HG03025 (cell line): Measurements from ENCODE around the gene PCIF1.
"Not testable (repeated sequence)": the region's sequence is repeated elsewhere in the genome, so short reads cannot be mapped to it uniquely, and the experiment has no call there.

Experiments used
- ATAC-seq: cut with Tn5 transposase; IDR thresholded peaks from one replicate; pipeline ENCODE4 v1.9.1; 2021; ENCODE audit warnings: mild to moderate bottlenecking, moderate library complexity; ENCODE audit not compliant: unreplicated experiment, low FRiP score

Gene PCIF1

DNA sequence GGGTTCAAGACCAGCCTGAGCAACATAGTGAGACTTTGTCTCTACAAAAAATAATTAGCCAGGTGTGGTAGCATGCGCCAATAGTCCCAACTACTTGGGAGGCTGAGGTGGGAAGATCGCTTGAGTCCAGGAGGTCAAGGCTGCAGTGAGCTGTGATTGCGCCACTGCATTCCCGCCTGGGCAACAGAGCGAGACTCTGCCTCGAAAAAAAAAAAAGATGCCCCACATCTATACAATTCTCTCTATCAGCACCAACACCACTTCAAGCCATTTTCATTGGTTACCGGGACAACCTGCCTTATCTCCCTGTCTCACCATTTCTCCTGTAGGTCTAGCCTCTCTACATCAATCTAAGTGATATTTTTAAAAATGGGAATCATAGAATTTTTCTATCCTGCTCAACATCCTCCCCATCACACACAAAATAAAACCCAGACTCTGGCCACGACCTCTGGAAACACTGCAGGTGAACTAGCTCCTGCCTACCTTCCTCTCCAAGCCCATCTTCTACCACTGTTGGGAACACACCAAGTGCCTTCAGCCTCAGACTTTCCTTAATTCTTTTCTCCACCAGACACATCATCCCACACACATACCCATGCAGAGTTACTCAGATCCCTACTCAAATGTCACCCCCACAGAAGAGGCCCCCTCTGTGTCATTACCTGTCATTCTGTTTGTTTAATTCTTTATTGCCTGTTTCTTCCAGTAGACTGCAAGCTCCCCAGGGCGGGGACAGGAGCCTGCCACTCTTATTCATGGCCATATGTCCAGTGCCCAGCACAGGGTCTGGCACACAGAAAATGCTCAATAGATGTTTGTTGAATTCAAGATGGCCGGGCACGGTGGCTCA, 12.9 kb upstream of the PCIF1 start:
- no peak for ATAC-seq

DNA sequence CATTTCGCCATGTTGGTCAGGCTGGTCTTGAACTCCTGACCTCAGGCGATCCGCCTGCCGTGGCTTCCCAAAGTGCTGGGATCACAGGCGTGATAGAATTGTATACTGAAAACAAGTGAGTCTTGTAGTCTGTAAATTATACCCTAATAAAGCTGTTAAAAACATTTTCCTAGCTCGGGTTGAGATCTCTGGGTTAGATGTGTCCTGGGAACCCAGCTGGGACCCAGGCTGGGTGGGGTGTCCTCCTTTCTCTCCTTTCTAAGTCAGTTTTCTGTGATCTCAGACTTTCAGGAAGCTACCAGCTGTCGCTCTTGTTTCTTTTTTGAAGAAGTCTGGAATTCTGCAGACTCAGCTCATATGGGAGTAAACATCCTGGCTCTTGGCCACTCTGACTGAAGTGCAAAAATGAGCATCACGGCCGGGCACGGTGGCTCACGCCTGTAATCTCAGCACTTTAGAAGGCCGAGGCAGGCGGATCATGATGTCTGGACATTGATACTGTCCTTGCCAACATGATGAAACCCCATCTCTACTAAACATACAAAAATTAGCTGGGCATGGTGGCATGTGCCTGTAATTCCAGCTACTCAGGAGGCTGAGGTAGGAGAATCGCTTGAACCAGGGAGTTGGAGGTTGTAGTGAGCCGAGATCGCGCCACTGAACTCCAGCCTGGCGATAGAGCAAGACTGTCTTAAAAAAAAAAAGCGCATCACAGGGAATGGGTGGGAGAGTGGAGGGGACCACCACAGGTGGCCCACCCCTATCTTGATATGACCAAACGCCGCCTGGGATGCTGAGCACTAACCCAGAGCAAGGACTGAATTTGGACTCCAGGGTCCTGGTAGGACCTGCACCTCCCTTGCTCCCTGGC, 9.9 kb upstream of the PCIF1 start:
- ATAC-seq: no peak

DNA sequence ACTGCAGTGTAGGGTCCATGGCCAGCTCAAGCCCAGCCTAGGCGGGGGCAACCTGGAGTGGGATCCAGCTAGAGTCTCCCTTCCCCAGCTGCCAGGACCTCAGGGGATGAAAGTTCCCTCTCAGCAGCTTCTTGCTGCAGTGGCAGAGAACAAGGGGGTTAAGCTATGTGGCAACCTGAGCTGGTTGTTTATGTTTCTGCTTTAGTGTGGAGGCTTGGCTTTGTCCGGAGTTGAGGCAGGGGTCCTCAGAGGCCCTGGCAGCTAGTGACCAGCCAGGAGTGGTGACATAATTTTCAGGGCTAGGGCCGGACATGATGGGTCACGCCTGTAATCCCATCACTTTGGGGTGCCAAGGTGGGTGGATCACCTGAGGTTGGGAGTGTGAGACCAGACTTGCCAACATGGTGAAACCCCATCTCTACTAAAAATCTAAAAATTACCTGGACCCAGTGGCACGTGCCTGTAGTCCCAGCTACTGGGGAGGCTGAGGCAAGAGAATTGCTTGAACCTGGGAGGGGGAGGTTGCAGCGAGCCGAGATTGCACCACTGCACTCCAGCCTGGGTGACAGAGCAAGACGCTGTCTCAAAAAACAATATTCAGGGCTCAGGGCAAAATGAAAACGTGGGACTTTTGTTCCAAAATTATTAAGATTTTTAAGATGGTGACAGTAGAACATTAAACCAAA, 8.5 kb upstream of the PCIF1 start:
- ATAC-seq: no peak

DNA sequence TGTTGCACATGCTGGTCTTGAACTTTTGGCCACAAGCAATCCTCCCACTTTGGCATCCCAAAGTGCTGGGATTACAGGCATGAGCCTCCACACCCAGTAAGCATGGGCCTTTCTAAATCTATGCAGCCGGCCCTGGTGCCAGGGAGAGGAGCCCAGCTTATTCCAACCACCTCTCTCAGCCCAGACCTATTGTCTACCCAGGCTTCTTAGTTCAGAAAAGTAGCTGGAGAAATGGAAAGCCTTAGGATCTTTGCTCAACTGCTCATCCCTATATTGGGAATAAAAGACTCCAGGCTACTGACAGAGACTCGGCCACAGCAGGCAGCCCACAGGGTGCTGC, 7.8 kb upstream of the PCIF1 start:
- no peak for ATAC-seq

DNA sequence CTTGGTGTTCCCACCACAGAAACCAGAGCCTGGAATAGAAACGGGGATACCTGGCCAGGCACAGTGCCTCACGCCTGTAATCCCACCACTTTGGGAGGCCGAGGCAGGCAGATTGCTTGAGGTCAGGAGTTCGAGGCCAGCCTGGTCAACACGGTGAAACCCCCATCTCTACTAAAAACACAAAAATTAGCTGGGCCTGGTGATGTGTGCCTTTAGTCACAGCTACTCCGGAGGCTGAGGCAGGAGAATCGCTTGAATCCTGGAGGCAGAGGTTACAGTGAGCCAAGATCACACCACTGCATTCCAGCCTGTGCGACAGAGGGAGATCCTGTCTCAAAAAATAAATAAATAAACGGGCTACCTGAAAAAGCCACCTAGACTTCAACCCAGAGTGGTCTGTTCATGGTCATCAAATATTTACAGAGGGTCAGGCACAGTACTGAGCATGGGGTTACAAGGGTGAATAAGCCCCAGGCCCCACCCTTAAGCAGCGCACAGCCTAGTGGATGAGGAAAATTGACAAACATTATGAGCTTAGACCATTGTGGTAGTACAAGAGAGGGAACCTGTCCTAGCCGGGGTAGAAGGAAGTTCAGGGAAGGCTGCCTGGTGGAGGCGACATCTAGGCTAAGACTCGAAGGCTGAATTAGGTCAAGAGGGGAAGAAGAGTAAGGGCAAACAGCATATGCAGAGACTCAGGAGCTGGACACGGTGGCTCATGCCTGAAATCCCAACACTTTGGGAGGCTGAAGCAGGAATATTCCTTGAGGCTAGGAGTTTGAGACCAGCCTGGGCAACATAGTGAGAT, 7.2 kb upstream of the PCIF1 start:
- no peak for ATAC-seq

DNA sequence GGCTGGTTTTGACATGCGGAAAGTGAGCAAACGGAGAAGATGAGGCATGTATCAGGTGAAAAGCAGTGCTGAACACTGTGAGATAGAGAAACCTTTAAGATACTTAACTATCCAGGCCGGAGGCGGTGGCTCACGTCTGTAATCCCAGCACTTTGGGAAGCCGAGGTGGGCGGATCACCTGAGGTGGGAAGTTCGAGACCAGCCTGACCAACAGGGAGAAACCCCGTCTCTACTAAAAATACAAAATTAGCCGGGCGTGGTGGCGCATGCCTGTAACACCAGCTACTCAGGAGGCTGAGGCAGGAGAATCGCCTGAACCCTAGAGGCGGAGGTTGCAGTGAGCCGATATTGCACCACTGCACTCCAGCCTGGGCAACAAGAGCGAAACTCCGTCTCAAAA, 2.8 kb upstream of the PCIF1 start:
- not testable (repeated sequence) for ATAC-seq

DNA sequence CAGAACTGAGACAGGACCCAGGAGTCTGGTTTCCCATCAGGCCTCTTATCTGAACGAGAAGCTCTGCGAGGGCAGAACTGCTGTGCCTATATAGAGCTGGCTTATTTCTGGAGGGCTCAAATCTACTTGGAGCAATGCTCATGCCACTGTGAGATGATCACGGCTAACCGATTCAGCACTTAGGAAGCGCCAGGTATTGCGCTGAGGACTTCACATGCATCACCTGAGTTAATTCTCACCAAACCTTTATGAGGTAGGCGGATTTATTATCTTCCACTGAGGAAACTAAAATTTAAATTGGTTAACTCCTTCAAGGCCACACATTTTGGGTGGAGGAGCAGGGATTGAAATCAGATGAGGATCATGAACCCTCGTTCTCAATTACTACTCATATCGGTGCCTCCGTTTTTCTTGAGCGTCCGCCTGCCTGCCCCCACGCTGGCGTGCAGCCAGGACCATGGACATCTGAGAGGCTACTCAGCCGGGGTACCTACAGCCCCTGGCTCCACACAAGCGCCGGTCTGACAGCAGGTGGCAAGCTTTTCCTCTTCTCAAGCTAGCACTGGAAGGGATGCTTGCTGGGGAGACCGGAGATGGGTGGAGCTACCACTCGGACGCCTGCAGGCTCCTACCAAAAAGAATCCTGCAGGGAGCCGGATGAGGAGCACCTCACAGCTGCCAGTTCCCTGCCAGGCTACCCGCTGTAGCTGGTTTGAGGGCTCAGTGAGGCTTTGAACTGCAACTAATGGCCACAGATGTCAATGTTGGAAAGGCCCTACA, 1.0 kb upstream of the PCIF1 start:
- no peak for ATAC-seq

DNA sequence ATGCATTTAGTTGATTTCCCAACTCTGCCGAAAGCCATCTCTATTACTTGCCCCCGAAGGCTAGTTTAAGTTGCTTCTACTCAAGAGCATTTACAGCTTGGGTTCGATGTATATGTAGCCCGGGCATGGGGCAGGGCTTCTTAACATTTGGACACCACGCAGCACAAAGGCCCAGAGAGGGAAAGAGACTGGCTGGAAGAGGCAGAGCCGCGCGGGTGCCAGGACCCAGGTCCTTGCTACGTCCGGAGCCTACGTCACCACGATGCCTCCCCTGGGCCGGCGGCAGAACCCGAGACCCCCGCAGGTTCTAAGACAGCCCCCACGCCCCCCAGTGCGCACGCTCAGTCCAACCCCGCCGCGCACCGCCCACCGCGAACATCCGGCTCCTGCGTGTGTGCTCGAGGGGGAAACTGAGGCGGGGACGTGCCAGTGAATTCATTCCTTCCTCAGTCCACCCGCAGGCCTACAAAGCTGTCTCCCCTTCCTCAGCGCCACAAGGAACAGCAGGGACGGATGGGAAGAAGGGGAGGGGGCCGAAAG, 367 bp upstream of the PCIF1 start:
- ATAC-seq: peak; percentile 17

DNA sequence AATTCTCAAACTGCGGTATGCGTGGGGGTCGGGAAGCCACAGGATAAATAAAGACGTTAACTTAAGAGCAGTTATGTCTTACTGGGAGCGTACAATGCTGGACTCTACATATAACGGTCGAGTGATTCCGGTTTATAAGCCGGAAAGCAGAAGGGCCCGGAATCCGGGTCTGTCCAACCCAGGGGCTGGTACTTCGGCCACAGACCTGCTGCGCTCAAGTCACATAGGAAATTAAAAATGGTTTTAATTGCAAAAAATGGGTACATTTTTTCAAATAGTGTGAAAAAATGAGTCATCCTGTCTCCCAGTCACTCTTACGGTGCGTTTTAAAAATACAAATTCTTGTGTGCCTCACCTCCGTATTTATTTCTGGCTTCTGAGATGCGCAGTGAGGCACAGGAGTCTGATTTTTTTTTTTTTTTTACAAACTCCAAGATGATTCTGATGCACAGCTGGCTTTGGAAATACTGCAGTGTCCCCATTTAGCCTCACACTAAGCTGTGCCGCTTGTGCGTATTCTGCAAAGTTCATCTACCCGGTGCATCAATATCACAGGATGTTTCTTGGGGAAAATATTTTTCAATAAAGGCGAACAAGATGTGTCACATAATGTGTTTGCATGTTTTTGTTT, 1.0 kb downstream of the PCIF1 start:
- peak; percentile 14 for ATAC-seq

DNA sequence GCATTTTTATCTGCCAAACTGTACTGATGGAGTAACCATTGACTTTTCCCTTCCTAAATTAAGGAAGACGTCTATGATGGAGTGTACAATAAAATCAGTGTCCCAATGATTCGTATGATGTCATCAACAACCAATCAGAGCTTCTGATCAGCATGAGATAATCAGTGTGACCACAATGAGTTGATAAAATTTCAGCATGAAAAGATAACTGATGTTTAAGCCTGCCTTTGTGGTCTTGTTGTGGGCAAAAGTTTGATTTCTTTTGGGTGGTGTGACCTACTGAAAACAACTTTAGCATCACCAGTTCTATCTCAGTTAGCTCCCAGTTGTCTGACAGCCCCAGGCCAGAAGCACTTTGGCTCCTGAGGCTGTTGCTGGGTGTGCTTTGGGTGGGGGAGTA, 3.3 kb downstream of the PCIF1 start:
- no peak for ATAC-seq

DNA sequence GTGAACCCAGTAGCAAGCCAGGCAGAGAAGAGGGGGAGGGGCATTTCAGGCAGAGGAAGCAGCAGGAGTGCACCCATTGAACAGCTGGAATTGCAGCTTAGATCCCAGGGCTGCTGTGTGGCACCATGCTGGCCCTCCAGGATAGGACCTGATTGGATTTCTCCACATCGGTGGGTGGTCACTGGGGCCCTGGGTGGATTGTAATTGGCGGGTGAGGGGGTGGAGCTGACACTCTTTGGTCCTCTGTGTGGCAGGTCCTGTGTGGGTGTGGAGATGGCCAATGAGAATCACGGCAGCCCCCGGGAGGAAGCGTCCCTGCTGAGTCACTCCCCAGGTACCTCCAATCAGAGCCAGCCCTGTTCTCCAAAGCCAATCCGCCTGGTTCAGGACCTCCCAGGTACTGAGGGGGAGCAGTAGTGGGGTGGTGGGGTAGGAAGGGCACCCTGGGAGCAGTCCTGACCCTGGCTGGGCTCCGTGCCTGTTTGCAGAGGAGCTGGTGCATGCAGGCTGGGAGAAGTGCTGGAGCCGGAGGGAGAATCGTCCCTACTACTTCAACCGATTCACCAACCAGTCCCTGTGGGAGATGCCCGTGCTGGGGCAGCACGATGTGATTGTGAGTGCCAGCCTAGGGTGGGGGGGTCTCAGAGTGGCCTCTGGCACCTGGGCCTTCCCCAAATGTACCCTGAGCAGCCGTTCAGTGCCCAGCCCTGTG, 4.4 kb downstream of the PCIF1 start:
- no peak for ATAC-seq

DNA sequence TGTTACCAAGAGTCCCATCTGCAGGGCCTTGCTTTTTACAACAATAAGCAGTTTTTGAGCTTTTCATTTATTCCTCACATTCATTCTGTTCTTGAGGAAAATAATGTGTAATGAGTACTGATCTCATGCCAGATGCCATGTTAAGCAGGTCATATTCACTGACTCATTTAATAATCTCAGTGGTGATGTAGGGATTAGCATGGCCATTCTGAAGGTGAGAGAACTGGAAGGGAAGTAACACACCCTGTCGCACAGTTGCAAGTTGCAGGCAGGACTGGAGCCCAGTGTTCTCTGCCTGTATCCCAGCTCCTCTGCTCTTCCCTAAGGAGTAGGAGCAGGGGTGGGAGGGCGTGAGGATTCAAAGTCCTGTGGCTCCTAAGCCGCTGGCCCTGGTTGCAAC, 5.6 kb downstream of the PCIF1 start:
- no peak for ATAC-seq

DNA sequence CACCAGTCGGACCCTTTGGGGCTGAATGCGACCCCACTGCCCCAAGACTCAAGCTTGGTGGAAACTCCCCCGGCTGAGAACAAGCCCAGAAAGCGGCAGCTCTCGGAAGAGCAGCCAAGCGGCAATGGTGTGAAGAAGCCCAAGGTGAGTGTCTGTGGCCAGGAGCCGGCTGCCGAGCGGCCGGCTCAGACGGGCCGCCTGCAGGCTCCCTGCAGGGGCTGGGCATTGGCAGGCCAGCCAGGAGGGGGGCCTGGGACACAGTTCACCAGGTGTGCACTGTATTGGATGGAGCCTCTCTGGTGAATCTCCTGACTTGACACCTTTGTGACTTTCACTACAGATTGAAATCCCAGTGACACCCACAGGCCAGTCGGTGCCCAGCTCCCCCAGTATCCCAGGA, 6.0 kb downstream of the PCIF1 start:
- no peak for ATAC-seq

DNA sequence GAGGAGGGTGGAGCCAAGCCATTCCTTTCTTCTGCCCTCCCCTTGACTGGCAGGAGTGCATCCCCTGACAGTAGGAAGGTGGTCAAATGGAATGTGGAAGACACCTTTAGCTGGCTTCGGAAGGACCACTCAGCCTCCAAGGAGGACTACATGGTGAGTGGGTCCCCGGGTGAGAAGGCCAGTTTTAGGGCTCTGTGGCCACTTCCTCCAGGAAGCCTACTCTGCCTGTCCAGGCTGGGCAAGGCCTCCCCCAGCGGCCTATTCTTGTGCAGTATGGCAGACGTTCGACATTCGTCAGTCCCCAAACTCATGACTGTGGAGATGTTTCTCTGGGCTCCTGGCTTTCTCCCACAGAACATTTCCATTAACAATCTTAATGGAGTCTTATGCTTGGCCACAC, 9.1 kb downstream of the PCIF1 start:
- ATAC-seq: no peak

DNA sequence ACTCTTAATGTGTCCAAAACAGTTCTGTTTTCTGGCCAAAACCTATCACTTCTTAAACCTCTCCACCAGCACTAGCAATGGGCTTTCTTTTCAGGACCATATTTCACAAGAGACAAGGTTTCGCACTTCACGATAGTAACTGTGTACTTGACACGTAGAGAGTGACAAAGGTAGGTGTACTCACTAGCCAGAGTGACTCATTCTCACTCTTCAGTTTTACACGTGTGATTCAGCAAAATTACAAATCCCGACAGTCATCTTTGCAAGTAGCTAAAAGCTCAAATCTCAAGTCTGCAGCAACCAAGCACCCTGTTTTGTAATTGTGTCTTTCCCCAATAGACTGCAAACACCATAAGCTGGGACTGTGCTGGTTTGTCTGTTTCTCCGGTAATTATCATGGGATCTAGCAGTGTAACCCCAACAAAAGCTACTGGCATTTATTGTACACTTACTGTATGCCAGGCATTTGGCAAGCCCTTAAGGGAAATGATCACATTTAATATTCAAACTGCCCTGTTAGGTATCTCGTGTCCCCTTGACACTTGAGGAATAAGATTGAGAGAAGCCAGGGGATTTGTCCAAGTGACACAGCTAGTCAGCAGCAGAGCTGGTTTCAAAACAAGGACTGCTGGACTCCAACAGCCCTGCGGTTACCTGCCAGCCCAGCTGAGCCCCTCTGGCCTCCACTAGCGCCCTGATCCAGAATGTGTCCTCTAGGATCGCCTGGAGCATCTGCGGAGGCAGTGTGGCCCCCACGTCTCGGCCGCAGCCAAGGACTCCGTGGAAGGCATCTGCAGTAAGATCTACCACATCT, 9.9 kb downstream of the PCIF1 start:
- ATAC-seq: no peak

DNA sequence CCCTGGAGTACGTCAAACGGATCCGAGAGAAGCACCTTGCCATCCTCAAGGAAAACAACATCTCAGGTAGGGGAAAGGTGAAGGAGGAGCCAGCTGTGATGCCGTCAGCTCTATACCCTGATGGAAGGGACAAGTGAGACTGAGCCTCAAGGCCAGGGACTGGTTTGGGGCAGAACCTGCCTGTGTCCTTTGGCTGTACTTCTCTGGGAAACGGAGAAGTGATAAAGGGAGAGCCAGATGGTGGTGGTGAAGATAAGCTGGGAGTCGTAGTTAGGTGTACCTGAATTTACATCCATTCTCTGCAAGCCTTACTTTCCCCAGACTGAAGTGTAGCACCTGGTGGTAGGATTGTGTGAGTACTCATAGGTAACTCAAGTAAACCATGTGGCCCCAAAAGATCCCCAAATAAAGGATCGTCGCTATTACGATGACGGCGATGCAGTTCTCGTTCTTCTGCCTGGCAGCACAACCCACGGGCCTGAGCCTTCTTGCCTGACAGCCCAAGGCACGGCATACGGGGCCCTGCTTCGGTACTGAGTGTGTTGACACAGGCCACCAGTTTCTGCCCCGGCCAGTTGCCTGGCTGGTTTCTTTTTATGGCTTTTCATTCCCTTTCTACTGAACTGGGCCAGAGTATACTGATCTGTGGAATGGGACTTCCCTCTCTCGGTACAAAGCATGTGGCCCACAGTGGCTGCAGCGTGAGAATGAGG, 10.6 kb downstream of the PCIF1 start:
- ATAC-seq: no peak

DNA sequence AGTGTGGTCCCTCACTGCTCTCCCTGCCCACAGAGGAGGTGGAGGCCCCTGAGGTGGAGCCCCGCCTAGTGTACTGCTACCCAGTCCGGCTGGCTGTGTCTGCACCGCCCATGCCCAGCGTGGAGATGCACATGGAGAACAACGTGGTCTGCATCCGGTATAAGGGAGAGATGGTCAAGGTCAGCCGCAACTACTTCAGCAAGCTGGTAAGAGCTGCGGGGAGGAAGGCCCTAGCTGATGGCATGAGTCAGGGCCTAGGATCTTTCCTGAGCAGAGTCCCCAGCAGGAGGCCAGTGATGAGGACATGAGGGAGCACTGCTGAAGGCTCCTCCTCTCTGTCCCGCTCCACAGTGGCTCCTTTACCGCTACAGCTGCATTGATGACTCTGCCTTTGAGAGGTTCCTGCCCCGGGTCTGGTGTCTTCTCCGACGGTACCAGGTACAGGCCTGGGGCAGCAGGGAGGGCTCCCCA, 11.2 kb downstream of the PCIF1 start:
- ATAC-seq: no peak
